ENCODE measurements around the gene CREBBP.

- no peak for TF ChIP-seq EZH2 (IDR thresholded peaks at IDR 0.05)
- no peak for TF ChIP-seq POLR2AphosphoS5 (IDR thresholded peaks at IDR 0.05; ENCODE audit: borderline replicate concordance, low read depth, low read length)
- TF ChIP-seq FOXP2 (optimal IDR thresholded peaks at IDR 0.05; ENCODE audit: control extremely low read depth, extremely low read length, insufficient read depth): no peak
Observed at GRCh38 chr16:3734758-3735221, 145.7 kb downstream of the CREBBP start.

Measured in SK-N-MC (cell line).